HG03460 (cell line): ENCODE results near the gene ADGRE3.
"Not testable (repeated sequence)": the region's sequence is repeated elsewhere in the genome, so short reads cannot be mapped to it uniquely, and the experiment has no call there.

Experiments used
- ATAC-seq: cut with Tn5 transposase; IDR thresholded peaks from one replicate; pipeline ENCODE4 v1.9.1; 2021; ENCODE audit not compliant: unreplicated experiment

Gene ADGRE3

GRCh38 chr19:14603990-14604387, 70.7 kb downstream of the ADGRE3 start:
- no peak for ATAC-seq

GRCh38 chr19:14599548-14600147, 75.0 kb downstream of the ADGRE3 start:
- ATAC-seq: no peak

DNA sequence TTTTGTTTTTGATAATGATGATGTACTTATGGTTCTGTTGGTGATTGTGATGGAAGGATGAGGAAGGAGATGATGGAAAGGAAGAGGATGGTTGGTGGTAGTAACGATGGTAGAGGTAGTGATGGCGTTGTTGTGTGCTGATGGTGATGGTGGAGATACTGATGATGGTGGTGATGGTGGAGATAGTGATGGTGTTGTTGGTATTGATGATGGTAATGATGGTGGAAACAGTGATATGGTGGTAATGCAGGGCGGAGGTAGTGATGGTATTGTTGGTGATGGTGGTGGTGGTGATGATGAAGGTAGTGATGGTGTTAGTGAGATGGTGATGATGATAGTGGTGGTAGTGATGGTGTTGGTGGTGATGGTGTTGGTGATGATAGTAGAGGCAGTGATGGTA, 79.1 kb downstream of the ADGRE3 start:
- no peak for ATAC-seq

GRCh38 chr19:14589433-14589832, 85.2 kb downstream of the ADGRE3 start:
- not testable (repeated sequence) for ATAC-seq

DNA sequence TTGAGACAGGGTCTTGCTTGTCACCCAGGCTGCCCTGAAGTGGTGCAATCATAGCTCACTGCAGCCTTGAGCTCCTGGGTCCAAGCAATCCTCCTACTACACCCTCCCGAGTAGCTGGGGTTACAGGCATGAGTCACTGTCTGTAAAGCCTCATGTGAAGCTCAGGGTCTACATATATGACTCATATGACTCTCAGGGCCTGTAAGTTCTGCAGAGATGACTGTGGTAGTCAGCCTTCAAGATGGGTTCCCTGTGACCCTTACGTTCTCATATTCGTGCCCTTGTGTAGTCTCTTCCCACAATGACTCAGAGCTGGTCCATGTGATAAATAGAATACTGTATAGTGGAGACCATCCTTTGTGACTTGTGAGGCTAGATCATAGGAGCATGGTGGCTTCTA, 89.5 kb downstream of the ADGRE3 start:
- not testable (repeated sequence) for ATAC-seq

GRCh38 chr19:14584372-14584771, 90.3 kb downstream of the ADGRE3 start:
- ATAC-seq: not testable (repeated sequence)

DNA sequence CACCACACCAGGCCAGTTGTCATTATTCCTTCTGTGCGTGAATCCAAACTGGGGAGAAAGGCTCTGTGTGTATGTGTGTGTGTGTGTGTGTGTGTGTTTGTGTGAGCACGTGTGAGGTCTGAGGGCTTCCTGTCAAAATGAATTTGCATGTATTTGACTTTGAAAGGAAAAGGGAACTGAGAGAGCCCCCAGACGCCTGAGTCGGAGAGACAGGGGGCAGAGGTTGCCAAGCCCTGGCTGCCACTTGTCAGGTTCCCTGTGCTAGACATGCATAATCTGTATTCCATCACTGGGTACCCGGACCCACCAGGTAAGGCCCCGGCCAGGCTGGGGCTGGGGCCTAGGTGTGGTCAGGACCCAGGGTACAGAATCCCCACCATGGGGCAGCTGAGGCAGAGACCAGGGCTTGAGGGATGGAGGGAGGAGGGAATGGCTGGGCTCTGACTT, 91.7 kb downstream of the ADGRE3 start, which contains the start of gene CLEC17A:
Gene CLEC17A (plus strand): TSS at position 191 of the 447 bp plus-strand sequence. CDS start 77 bp downstream, at position 268.
- ATAC-seq: no peak

DNA sequence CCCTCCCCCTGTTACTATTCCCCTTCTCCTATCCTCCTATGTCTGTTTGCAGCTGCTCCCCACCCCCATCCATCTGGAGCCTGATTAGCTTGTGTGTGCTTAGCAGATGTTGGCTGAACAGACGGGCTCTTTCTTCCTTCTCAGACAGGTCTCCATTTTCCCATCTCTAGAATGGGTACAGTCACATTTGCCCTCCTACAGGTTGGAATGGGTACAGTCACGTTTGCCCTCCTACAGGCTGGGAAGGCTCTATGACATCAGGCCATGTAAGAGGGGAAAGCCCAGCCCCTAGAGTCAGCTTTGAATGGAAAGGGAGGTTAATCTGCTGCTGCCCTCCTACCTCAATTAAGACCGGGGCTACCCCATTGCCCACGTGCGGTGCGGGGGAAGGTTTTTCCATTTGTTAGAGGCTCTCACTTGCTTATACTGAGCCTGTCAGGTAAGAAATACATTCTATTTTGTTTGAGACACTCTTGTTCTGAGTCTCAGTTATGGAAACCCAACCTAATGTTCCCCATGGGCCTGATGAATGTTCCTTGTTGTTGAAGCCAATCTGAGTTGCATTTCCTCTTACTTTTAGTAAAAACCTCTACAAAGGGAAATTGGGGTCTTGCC, 93.9 kb downstream of the ADGRE3 start:
- ATAC-seq: no peak

DNA sequence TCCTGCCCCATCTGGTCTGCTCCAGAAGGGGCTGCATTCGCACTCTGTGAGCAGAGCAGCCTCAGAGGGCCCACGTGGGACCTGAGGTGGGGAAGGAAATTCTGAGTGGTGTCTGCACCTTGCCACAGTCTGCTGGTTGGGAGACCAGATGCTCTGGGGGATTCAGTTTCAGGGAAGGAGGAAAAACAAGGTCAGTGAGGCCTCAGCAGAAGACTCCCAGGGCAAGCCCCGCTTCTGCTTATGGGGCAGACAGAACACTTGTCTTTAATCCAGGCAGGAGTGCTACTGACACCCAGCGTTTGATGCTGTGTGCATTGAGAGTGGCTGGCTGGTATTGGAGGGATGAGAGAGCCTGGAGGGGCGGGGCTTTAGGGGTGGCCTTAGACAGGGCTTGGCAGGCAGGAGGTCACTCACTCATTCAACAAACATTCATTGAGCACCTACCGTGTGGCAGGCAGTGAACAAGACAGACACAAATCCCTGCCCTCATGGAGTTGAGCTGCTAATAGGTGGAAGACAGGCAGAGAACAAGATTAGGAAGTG, 96.7 kb downstream of the ADGRE3 start:
- ATAC-seq: no peak

DNA sequence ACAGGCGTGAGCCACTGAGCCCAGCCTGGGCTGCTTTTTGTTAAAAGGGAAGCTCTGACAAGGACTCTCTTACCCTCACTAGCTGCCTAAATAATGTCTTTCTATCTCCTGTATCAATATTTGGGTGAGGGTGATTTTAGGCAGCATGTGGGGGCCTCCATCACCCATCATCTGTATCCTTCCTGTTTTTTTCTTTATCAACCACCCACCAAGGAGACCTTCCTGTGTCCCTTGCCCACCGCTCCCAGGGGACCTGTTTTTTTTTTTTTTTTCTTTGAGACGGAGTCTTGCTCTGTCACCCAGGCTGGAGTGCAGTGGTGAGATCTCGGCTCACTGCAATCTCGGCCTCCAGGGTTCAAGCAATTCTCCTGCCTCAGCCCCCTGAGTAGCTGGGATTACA, 97.4 kb downstream of the ADGRE3 start:
- no peak for ATAC-seq

GRCh38 chr19:14576363-14576762, 98.3 kb downstream of the ADGRE3 start:
- ATAC-seq: no peak

DNA sequence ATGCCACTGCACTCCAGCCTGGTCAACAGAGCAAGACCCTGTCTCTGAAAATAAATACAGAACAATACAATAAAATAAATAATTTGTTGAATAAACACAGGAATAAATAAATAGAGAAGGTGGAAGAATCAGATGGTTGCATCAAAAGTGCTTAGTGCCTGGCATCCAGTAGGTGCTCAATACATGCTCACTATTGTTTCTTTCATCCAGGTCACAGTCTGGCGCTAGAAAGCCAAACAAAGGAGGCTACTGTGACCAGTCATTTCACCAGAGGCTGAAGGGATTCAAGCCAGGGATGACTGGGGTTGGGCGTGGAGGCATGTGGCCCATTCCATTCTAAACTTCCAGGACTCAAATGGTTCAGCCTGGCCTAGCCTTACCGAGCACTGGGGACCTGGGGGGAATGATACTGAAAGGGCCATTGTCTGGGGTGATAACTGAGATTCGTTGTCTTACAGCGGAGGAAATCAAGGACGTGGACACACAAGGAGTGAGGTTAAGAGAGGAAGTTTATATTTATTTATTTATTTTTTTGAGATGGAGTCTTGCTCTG, 99.1 kb downstream of the ADGRE3 start:
- ATAC-seq: no peak

DNA sequence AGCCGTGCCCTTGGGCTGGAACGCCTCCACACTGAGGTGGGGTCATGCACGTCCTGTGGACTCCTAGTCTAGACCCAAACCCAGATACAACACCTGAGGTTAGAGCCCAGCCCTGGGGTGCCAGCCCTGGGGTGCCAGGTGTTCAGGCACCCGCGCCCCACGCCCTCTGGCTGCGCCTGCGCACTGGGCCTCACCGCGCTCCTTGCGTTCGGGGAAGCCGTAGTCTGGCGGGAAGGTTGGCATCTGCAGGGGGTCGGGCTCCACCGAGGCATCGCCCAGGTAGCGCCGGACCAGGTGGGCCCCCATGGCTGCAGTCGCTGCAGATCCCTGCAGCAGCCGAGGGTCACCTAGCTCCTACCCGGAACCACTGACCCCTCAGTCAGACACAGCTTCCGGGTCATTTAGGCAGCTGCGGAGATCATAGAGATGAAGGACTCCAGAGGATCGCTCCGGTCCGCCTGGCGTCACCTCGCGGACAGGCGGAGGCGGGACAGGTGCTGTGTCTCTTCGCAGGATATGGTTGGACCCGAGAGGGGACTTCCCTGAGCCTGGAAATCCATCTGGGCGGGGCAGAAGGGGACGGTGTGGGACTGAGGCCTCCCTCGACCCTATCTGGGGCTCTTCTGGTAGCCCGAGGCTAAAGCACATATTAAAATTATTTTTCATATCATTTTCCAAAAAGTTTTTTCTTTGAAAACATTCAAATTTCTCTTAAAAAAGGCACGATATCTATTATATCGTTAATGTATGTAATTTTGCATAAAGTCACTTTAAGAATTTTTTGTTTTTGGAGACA, 102.8 kb downstream of the ADGRE3 start, which contains the start of gene NDUFB7:
Gene NDUFB7 (minus strand): TSS at position 372 of the 796 bp plus-strand sequence. CDS start 66 bp downstream, at position 306.
- peak; percentile 80 for ATAC-seq

DNA sequence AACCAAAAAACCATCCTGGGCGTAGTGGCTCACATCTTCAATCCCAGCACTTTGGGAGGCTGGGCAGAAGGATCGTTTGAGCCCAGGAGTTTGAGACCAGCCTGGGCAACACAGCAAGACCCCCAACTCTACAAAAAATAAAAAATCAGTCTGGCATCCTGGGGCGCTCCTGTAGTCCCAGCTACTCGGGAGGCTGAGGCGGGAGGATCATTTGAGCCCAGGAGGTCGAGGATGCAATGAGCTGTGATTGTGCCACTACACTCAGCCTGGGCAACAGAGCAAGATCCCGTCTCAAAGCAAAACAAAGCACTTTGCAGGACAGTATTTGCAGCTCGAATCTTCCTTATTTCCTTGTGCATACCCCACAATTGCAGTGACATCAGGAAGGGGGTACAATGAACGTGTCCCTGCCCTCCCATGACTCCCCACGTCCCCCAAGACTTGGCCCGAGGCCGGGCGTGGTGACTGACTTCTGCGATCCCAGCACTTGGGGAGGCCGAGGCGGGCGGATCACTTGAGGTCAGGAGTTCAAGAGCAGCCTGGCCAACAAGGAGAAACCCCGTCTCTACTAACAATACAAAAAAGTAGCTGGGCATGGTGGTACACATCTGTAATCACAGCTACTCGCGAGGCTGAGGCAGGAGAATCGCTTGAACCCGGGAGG, 103.6 kb downstream of the ADGRE3 start:
- ATAC-seq: no peak
